ENCODE results near the gene NR2C2.

Gene NR2C2

GRCh38 chr3:15060029-15060428 is 112.6 kb downstream of the NR2C2 start:
- no peak overlapping the region for H3K27ac ChIP-seq
- peaks cover 4 to 33% (median 21%) of the 10 kb centered on the region in 3 donors for H3K36me3 ChIP-seq
- intact Hi-C loops (cut with DNase I; ENCODE audit: low total_unique reads), result no loop called here
- peaks cover 0 to 16% (median 9%) of the 10 kb centered on the region in 4 donors for H3K4me1 ChIP-seq
- no peaks in the 10 kb centered on the region for H3K9me3 ChIP-seq
- no peak for TF ChIP-seq CTCF (IDR thresholded peaks at IDR 0.05)
- no peak for DNase-seq
- no peaks in the 10 kb centered on the region for H3K27me3 ChIP-seq
- H3K4me3 ChIP-seq, result no peak overlapping the region

- no peaks in the 10 kb centered on the region for H3K9me3 ChIP-seq
- DNase-seq, result no peak
- TF ChIP-seq CTCF (IDR thresholded peaks at IDR 0.05), result no peak
- H3K27ac ChIP-seq, result no peak overlapping the region
- peaks cover 0 to 13% (median 10%) of the 10 kb centered on the region in 3 donors for H3K36me3 ChIP-seq
- intact Hi-C loops (cut with DNase I; ENCODE audit: low total_unique reads), result no loop called here
- H3K4me3 ChIP-seq, result no peak overlapping the region
- peaks cover 0 to 19% (median 10%) of the 10 kb centered on the region in 4 donors for H3K4me1 ChIP-seq
- H3K27me3 ChIP-seq, result no peaks in the 10 kb centered on the region
Measured at GRCh38 chr3:15063238-15063637, 115.9 kb downstream of the NR2C2 start.

- Histone ChIP-seq H3K27ac (peak overlapping the region in 1 of 2 donors; percentile 91), H3K9me3 (no peaks in the 10 kb centered on the region), H3K4me1 (peaks cover 0 to 19% (median 10%) of the 10 kb centered on the region in 4 donors), H3K27me3 (no peaks in the 10 kb centered on the region), H3K4me3 (peak overlapping the region; percentile 90 to 99), H3K36me3 (peaks cover 0 to 13% (median 5%) of the 10 kb centered on the region in 3 donors)
- DNase-seq, result no peak
- no peak for TF ChIP-seq CTCF (IDR thresholded peaks at IDR 0.05)
- intact Hi-C loops (cut with DNase I; ENCODE audit: low total_unique reads), result no loop called here
Measured at GRCh38 chr3:15063656-15064286, 116.4 kb downstream of the NR2C2 start.

GRCh38 chr3:15064299-15064834 is 117.0 kb downstream of the NR2C2 start:
- intact Hi-C loops (cut with DNase I; ENCODE audit: low total_unique reads), result no loop called here
- peaks cover 0 to 10% (median 0%) of the 10 kb centered on the region in 3 donors for H3K36me3 ChIP-seq
- H3K27ac ChIP-seq, result peak overlapping the region; percentile 81 to 91
- TF ChIP-seq CTCF (IDR thresholded peaks at IDR 0.05), result no peak
- DNase-seq, result peak in 1 of 2 donors; percentile 38
- H3K9me3 ChIP-seq, result no peaks in the 10 kb centered on the region
- no peaks in the 10 kb centered on the region for H3K27me3 ChIP-seq
- peaks cover 0 to 19% (median 10%) of the 10 kb centered on the region in 4 donors for H3K4me1 ChIP-seq
- peak overlapping the region; percentile 90 to 99 for H3K4me3 ChIP-seq

- Histone ChIP-seq H3K4me1 (peaks cover 0 to 19% (median 10%) of the 10 kb centered on the region in 4 donors), H3K27ac (peak within 1 kb of the TSS; percentile 81 to 91), H3K27me3 (no peaks in the 10 kb centered on the region), H3K4me3 (peak within 1 kb of the TSS; percentile 90 to 99), H3K9me3 (no peaks in the 10 kb centered on the region), H3K36me3 (peaks cover 0 to 8% (median 0%) of the 10 kb centered on the region in 3 donors)
- DNase-seq, result peak; percentile 91 to 94
- intact Hi-C loops (cut with DNase I; ENCODE audit: low total_unique reads), result no loop called here
- no peak for TF ChIP-seq CTCF (IDR thresholded peaks at IDR 0.05)
Measured at GRCh38 chr3:15064835-15065549, 117.6 kb downstream of the NR2C2 start, which contains the start of gene MRPS25. Gene MRPS25, minus strand, starts transcription at chr3:15065315. Its CDS starts 121 bp downstream, at chr3:15065194.

All from tibial artery (tissue), 4 donors.